Body of pancreas (tissue), 4 donors: ENCODE results near the gene TTC21B. TPM values are rescaled to one million over a fixed set of nuclear protein-coding genes. Genes with fewer than 3 reads are reported as not detected.

ENCODE experiments used
- ATAC-seq: fragments of 150-250 bp; one replicate; pipeline ENCODE4 v1.9.1; 2016
- DNase-seq, 4 donors: peaks; one replicate each; pipeline ENCODE4 v3.0.0-alpha.2; 2019
- H3K27ac ChIP-seq, 4 donors: fragments of 200-600 bp; sonication (generic); 1 replicate in 3 of 4; 2 replicates in 1 of 4; pipeline versions ENCODE4 v1.5.1 to v1.6.1; 2016 to 2019; ENCODE audit warnings: mild to moderate bottlenecking in 1 of 4, mixed read lengths in 1 of 4, moderate library complexity in 1 of 4
- H3K27me3 ChIP-seq, 2 donors: fragments of 200-600 bp; sonication (generic); one replicate each; pipeline ENCODE4 v1.6.0; 2016; ENCODE audit warnings: mild to moderate bottlenecking in 1 of 2
- H3K36me3 ChIP-seq, 2 donors: fragments of 200-600 bp; sonication (generic); replicated peaks in 1 of 2; 2 replicates each; pipeline ENCODE4 v1.5.1; 2016; ENCODE audit warnings: low read depth in 2 of 2; ENCODE audit not compliant: insufficient read depth in 1 of 2
- H3K4me1 ChIP-seq: fragments of 200-600 bp; sonication (generic); one replicate; pipeline ENCODE4 v1.6.0; 2016
- H3K4me3 ChIP-seq, 2 donors: fragments of 200-600 bp; sonication (generic); 1 replicate in 1 of 2; 2 replicates in 1 of 2; pipeline ENCODE4 v1.5.1; 2016 to 2019
- H3K9me3 ChIP-seq, 3 donors: fragments of 200-600 bp; sonication (generic); 1 replicate in 2 of 3; 2 replicates in 1 of 3; pipeline ENCODE4 v1.5.1; 2016
- POLR2A ChIP-seq, 3 donors: fragments of 450-650 bp; IDR thresholded peaks; one replicate each; pipeline ENCODE4 v1.6.1; 2016; ENCODE audit warnings: antibody characterized with exemption in 3 of 3, mild to moderate bottlenecking in 2 of 3
- WGBS, 2 donors: methylation state at CpG; one replicate each; pipeline ENCODE4 v1.1.5; 2017; 5-methylcytosine and 5-hydroxymethylcytosine counted together
- intact Hi-C: fragments of 100-400 bp; cut with DNase I; formaldehyde crosslinking; loops from one replicate; pipeline ENCODE4 v1.15.1; 2023
- total RNA-seq, 2 donors: library from RNA; depleted of rRNA; stranded (reverse); fragments of >200 nt; gene quantifications; one replicate each; pipeline ENCODE4 v1.1.0, GENCODE V29; 2016
- TF ChIP-seq, protein P1 (sequence below), 7 experiments: fragments of 450-650 bp in 4 of 7; fragments of 200-600 bp in 3 of 7; sonication (generic) in 3 of 7; IDR thresholded peaks; one replicate each; pipeline ENCODE4 v1.5.1; 2016 to 2019; ENCODE audit warnings: antibody characterized with exemption in 7 of 7

Gene TTC21B
- total RNA-seq, 2 donors from 2014 or later, result 27.4 to 29.3 TPM

DNA sequence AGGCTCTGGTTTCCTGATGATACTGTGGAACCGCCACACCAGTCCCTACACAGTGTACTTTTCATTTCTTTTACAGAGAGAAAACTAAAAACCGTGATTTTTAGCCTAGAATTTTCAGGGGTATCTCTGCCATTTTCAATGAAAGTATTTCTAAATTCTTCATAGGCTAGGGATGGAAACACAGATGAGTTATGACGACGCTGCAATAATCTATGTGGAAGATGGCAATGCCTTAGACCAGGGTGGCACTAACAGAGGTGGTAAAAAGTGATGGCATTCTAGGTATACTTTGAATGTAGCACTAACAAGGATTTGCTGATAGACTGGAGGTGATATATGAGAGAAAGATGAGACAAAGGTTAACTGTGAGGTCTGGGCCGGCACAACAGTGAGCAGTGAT lies 56.5 kb downstream of the TTC21B start:
- H3K27me3 ChIP-seq, result no peaks in the 10 kb centered on the region
- intact Hi-C loops, result no loop called here
- 82 to 93% methylated on average over 5 of the region's 5 CpGs for WGBS, 2 donors
- H3K4me1 ChIP-seq, result no peaks in the 10 kb centered on the region
- H3K36me3 ChIP-seq, result peaks cover 4 to 12% of the 10 kb centered on the region in 2 donors
- H3K4me3 ChIP-seq, result no peak overlapping the region
- H3K27ac ChIP-seq, result no peak overlapping the region
- TF ChIP-seq POLR2A (IDR thresholded peaks at IDR 0.05), result no peak
- TF ChIP-seq, protein P1, sequence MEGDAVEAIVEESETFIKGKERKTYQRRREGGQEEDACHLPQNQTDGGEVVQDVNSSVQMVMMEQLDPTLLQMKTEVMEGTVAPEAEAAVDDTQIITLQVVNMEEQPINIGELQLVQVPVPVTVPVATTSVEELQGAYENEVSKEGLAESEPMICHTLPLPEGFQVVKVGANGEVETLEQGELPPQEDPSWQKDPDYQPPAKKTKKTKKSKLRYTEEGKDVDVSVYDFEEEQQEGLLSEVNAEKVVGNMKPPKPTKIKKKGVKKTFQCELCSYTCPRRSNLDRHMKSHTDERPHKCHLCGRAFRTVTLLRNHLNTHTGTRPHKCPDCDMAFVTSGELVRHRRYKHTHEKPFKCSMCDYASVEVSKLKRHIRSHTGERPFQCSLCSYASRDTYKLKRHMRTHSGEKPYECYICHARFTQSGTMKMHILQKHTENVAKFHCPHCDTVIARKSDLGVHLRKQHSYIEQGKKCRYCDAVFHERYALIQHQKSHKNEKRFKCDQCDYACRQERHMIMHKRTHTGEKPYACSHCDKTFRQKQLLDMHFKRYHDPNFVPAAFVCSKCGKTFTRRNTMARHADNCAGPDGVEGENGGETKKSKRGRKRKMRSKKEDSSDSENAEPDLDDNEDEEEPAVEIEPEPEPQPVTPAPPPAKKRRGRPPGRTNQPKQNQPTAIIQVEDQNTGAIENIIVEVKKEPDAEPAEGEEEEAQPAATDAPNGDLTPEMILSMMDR (IDR thresholded peaks at IDR 0.05), result no peak
- DNase-seq (no peak), ATAC-seq (no peak)
- H3K9me3 ChIP-seq, result no peaks in the 10 kb centered on the region

DNA sequence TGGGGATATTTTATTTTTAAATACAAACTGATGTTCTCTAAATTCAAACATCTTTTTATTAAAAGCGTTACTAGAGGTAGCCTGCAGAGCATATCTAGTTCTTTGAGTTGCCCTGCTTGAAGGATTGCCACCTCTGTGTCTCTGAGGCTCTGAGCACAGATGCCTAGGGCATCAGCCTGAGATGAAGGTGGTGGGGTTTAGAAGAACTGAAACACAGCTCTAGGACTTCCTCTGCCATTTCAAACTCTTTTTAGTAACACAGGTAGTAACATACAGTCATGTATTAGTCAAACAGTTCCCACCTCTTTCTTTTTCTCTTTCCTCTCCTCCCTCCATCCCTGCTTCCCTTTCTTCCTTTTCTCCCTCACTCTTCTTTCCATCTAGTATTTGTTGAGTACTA lies 57.6 kb downstream of the TTC21B start:
- TF ChIP-seq POLR2A (IDR thresholded peaks at IDR 0.05), result no peak
- TF ChIP-seq, protein P1 (IDR thresholded peaks at IDR 0.05), result no peak
- no peak overlapping the region for H3K27ac ChIP-seq
- H3K4me1 ChIP-seq, result no peaks in the 10 kb centered on the region
- ATAC-seq, result no peak
- H3K9me3 ChIP-seq, result no peaks in the 10 kb centered on the region
- no peaks in the 10 kb centered on the region for H3K27me3 ChIP-seq
- H3K36me3 ChIP-seq, result peaks cover 4 to 10% of the 10 kb centered on the region in 2 donors
- 90 to 91% methylated on average over 1 of the region's 1 CpG for WGBS, 2 donors
- intact Hi-C loops, result no loop called here
- H3K4me3 ChIP-seq, result no peak overlapping the region
- no peak for DNase-seq

DNA sequence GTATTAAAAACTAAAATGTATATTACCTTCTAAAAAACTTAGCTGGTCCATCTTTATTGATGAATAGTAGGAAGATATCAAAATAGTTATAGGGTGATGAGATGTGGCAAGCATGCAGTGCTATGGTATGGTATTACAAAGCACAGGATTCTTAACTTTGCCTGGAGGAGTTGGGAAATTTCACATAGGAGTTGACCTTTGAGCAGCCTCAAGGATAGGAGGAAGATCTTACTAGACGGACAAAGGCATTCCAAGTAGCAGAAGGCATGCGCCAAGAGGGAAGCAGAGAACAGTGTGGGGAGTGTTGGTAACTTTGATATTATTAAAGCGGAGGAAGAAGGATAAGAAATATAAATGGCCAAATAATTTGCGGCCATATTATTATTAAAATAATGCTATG lies 60.0 kb downstream of the TTC21B start:
- Histone ChIP-seq H3K27ac (no peak overlapping the region), H3K27me3 (no peaks in the 10 kb centered on the region), H3K36me3 (peaks cover 4 to 10% of the 10 kb centered on the region in 2 donors), H3K4me3 (no peak overlapping the region), H3K4me1 (peaks cover 9% of the 10 kb centered on the region), H3K9me3 (no peaks in the 10 kb centered on the region)
- ATAC-seq (no peak), DNase-seq (no peak)
- WGBS, 2 donors, result 91 to 95% methylated on average over 4 of the region's 4 CpGs
- intact Hi-C loops, result no loop called here
- TF ChIP-seq POLR2A (IDR thresholded peaks at IDR 0.05), result no peak
- TF ChIP-seq, protein P1 (IDR thresholded peaks at IDR 0.05), result no peak

DNA sequence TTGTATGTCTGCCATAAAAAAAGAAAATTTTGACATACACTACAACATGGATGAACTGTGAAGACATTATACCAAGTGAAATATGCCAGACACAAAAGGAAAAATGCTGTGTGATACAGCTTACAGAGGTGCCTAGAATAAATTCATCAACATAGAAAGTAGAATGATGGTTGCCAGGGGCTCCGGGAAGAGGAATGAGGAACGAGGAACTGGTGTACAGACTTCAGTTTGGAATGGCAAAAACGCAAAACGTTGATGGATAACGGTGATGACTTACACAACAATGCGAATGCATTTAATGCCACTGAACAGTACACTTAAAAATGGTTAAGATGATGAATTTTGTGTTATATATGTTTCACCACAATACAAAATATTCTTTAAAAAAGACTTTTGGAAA lies 61.0 kb downstream of the TTC21B start:
- peaks cover 4 to 8% of the 10 kb centered on the region in 2 donors for H3K36me3 ChIP-seq
- no peaks in the 10 kb centered on the region for H3K9me3 ChIP-seq
- no peak overlapping the region for H3K4me3 ChIP-seq
- H3K27ac ChIP-seq, result no peak overlapping the region
- TF ChIP-seq POLR2A (IDR thresholded peaks at IDR 0.05), result no peak
- TF ChIP-seq, protein P1 (IDR thresholded peaks at IDR 0.05), result no peak
- DNase-seq (no peak), ATAC-seq (no peak)
- peaks cover 9% of the 10 kb centered on the region for H3K4me1 ChIP-seq
- intact Hi-C loops, result no loop called here
- H3K27me3 ChIP-seq, result no peaks in the 10 kb centered on the region
- WGBS, 2 donors, result 89 to 92% methylated on average over 6 of the region's 6 CpGs

DNA sequence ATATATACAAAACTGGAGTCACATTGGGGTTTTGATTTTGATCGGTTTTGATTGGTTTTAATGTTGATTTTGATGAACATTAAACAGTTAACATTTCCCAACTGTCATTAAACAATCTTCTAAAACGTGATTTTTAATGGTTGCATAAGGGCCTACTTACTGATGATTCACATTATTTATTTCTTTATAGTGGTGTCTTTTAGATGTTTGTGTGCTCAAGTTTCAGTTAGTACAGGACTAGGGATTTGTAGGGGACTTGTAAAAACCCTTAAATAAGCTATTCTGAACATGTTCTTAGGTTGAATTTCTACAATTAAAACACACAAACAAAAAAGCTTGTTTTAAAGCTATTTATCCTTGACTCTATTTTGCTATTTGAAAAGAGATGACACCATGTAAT lies 61.6 kb downstream of the TTC21B start:
- TF ChIP-seq POLR2A (IDR thresholded peaks at IDR 0.05), result no peak
- TF ChIP-seq, protein P1 (IDR thresholded peaks at IDR 0.05), result no peak

More for the DNA sequence above, 61.6 kb downstream of the TTC21B start:
- H3K4me3 ChIP-seq, result no peak overlapping the region
- no peak overlapping the region for H3K27ac ChIP-seq
- H3K4me1 ChIP-seq, result peaks cover 9% of the 10 kb centered on the region
- H3K27me3 ChIP-seq, result no peaks in the 10 kb centered on the region
- WGBS, 2 donors, result 55 to 66% methylated on average over 2 of the region's 2 CpGs
- no peaks in the 10 kb centered on the region for H3K9me3 ChIP-seq
- DNase-seq (no peak), ATAC-seq (no peak)
- intact Hi-C loops, result no loop called here
- H3K36me3 ChIP-seq, result peaks cover 3 to 4% of the 10 kb centered on the region in 2 donors
